NCI-H2227 (cell line): ENCODE data around the gene IPP.
A peak's percentile ranks its signal among the peaks of the same experiment; 100 is the strongest.
"Not testable (repeated sequence)": the region's sequence is repeated elsewhere in the genome, so short reads cannot be mapped to it uniquely, and the experiment has no call there.

Source experiments
- DNase-seq: peaks from one replicate; lab custom pipeline; 2025; ENCODE audit not compliant: unreplicated experiment; lab: John Stamatoyannopoulos, UW

IPP gene

DNA sequence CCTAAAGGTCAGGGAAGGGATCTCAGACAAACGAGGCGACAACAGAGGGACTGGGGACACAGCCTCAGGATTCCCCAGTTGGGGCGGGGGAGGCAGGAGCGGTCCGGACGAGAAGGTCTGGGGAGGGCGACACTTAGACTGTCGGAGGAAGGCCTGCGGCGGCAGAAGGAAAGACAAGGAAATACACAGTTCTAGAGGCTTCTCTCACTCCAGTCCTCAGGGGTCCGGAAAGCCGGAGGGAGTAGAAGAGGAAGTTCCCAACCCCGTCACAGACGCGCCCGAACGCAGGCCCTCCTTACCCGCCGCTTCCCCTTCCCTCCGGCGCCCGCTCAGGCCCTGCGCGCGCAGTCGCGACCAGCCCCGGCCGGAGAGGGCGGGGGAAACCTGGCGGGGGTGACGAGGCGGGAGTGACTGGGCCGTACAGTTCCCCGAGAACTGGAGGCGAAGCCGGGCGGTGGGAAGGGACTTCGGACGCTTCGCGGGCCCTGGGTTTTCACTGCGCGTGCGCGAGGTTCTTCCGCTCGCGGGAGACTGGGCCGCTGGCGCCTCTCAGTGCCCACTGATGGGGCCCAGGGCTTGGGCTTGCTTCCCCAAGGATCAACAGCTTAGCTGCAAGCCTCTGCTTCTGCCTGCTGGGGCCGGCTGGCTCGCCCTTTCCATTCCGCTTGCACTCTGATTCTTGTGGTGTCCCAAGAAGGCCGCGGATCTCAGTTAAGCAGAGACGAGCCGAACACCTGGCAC is at the start of gene IPP:
IPP (minus strand) TSS at position 356 of the 741 bp plus-strand sequence. CDS start 4,242 bp downstream, outside the sequence.
- DNase-seq, result peak; percentile 99

DNA sequence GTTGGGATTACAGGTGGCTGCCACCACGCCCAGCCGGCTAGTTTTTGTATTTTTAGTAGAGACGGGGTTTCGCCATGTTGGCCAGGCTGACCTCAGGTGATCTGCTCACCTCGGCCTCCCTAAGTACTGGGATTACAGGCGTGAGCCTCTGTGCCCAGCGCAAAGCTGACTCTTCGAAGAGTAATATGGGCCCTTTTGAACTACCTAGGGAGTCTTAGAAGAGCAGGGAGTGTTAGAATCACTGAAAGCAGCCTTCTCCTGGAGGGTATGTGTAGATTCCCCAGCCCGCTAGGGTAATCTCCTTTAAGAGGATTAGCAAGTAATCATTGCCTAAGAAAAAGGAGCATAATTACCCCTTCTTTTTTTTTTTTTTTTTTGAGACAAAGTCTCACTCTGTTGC is 46.5 kb upstream of the IPP start:
- DNase-seq, result no peak

DNA sequence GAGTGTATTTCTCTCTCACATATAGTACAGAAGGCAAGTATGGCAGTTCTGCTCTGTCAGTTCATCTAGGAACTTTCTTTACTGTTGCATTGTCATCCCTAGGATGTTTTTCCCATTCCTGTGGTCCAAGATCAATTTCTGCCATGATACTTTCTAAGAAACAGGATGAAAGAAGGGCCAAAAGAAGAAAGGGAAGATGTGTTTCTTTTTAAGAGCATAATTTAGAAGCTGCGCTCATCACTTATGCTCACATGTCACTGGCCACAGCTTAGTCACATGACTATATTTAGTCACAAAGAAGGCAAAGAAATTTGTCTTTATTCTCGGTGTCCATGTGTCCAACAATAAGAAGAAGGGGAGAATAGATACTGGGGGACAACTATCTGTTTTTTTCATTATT is 45.9 kb upstream of the IPP start:
- DNase-seq, result no peak

DNA sequence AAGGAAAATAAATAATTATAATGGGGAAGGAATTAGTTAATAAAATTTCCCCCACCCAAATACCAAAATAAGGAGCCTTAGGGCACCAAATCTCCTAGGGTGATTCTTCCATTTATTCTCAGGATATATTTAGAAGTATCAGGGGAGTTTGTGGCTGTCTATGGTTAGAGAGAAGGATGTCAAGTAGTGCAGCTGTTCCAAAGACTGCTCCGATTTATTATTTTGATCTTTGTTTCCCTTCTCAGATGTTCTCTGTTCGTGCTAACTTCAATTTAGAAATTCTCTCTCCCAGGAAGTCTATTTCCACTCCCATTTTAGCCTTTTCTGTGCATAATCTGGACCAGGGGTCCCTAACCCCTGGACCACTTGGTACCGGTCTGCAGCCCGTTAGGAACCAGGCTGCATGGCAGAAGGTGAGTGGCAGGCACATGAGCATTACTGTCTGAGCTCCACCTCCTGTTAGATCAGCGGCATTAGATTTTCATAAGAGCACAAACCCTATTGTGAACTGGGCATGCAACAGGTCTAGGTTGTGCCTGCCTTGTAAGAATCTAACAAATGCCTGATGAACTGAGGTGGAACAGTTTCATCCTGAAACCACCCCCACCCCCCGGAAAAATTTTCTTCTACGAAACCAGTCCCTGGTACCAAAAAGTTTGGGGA is 43.6 kb upstream of the IPP start:
- peak; percentile 5 for DNase-seq

DNA sequence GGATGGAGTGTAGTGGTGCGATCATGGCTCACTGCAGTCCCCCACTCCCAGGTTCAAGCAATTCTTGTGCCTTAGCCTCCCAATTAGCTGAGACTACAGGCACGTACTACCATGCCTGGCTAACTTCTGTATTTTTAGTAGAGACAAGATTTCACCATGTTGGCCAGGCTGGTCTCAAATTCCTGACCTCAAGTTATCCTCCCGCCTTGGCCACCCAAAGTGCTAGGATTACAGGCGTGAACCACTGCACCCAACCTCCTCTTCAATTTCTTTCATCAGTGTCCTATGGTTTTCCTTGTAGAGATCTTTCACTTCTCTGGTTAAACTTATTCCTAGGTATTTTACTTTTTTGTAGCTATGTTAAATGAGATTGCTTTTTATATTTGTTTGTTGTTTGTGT is 42.3 kb upstream of the IPP start:
- no peak for DNase-seq

DNA sequence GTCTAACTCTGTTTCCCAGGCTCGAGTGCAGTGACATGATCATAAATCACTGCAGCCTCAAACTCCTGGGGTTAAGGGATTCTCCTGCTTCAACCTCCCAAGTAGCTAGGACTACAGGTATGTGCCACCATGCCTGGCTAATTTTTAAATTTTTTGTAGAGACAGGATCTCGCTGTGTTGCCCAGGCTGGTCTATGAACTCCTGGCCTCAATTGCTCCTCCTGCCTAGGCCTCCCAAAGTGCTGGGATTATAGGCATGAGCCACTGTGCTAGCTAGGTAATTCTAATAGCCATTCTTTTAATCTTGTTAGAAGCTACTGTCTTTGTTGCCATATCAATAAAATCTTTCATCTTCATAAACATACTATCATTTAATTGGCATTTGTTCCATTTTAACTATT is 39.1 kb upstream of the IPP start:
- no peak for DNase-seq

DNA sequence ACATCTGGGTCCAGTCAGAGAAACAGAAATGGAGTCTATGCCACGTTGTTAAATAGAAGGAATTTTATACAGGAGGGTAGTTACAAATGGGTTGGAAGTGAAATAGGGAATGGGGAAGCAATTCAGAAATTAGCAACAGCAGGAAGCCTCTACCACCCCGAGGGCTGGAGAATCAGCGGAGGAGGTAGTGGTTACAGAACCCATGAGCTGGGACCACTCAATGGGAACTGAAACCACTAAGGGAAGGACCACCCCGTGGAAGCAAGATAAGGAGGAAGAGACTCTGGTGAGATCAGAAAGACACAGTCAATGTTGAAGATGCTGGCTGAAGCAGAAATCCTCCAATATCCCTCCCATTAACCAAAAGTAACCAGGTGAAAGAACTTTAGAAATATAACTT is 37.5 kb upstream of the IPP start:
- no peak for DNase-seq

DNA sequence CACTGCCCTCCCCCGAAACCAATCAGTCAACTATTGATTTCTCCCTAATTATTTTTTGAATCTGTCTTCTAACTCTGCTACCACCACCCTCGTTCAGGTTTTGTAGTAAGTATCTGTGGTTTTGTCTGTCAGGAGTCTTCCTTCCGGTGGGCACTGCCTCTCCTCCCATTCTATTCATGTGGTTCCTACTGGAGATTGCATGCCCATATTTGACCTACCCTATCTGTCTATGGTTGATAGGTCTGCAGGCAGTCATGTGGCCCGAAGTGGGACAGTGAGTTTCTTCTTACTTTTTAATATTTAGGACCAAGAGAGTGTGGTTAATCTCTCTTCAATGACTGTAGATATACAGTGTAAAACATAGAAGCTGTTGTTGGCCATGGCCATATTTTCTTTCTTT is 35.1 kb upstream of the IPP start:
- no peak for DNase-seq

DNA sequence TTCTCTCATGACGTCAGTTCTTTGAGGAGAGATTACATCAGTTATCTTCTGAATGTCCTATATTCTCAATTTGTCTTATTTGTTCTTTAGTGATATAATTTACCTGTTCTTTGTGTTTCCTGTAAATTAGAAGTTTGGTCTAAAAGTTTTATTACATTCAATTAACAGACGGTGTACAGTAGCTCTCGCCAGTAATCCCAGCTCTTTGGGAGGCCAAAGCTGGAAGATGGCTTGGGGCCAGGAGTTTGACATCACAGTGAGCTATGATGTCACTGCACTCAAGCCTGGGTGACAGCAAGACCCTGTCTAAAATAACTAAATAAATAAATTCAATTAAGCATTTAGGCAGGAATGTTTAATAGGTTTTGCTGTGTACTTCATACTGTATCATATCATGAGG is 25.3 kb upstream of the IPP start:
- no peak for DNase-seq

DNA sequence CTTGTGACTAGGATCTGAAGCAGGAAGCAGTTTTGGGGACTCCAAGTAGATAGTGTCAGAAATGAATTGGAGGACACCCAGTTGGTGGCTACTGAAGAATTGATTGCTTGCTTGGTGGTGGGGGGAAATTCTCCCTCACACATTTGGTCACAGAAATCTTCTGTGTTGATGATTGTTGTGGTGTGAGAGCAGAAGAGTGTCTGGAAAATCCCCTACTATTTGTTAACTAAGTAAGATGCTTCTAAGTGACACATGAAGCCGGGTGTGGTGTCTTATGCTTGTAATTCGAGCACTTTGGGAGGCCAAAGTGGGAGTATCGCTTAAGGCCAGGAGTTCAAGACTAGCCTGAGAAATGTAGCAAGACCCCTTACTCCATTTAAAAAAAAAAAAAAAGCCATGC is 22.5 kb upstream of the IPP start:
- no peak for DNase-seq

DNA sequence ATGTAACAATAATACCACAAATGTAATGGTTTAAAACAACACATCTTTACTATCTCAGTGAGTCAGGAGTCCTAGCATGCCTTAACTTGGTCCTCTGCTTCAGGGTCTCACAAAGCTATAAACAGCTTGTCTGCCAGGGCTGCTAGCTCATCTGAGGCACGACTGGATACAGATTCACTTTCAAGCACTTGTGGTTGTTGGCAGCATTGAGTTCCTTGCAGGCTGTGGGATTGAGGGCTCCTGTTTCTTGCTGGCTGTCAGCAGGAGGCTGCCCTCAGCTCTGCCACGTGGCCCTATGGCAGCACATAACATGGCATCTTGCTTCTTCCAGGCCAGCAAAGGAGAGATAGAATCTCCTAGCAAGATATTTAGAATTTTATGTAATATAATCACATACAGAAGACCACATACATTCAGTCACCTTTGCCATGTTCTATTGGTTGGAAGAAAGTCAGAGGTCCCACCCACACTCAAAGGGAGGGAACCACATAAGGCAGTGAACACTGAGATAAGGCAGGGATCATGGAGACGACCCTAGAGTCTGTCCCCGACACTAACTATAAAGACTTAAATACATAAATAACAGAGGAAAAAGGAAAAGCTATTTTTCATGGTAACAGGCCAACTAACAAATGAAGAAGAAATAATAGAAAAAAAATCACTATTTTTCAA is 18.9 kb upstream of the IPP start:
- peak; percentile 15 for DNase-seq

DNA sequence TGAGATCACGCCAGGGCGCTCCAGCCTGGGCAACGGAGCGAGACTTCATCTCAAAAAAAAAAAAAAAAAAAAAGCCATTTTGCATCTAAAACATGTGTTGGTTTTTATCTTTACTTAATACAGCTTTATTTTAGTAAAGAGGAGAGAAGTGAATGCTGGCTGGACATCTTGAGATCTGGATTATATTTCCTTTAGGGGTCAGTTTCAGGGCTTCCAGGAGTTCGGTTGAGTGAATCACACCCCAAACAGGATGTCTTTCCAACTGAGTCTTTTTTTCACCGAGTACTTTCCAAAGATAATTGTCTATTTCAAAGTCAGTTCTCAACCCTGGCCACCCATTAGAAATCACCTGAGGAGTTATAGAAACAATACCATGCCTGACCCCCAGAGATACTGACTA is 16.6 kb upstream of the IPP start:
- DNase-seq, result no peak

DNA sequence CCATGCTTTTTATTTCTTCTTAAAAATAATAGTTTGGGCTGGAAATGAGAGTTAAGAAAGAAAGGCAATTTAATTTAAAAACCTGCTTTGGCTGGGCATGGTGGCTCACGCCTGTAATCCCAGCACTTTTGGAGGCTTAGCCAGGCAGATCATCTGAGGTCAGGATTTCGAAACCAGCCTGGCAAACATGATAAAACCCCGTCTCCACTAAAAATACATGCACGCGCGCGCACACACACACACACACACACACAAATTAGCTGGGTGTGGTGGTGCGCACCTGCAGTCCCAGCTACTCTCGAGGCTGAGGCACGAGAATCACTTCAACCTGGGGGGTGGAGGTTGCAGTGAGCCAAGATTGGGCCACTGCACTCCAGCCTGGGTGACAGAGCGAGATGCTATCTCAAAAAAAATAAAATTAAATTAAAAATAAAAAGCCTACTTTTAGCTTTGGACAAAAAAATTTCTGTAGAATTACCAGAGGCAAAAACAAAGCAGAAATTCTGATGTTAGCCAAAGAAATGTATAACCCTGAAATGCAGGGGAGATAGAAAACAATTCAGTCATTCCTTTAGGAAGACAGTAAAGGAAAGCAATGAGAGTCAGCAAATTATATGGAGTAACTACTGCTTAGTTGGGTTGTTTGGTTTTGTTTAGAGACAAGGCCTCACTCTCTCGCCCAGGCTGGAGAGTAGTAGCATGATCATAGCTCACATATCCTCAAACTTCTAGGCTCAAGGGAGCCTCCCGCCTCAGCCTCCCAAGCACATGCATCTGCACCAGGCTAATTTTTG is 15.7 kb upstream of the IPP start:
- DNase-seq, result no peak

DNA sequence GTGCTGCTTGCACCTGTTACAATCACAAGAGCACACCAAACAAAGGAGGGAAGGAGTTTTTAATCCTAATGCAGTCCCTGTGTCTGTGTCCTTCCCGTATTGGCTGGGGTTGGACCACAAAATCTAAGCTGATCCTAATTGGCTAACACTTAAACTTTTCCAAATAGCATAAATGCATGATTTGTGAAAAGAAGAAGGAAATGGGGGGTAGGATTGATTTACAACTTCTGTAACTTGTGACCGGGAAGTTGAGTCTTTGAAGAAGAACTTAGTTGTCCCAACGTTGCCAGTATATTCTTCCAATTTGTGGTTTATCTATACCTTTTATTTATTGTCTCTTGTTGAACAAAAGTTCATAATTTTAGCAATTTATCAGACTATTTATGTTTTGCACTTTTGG is 11.8 kb upstream of the IPP start:
- no peak for DNase-seq

DNA sequence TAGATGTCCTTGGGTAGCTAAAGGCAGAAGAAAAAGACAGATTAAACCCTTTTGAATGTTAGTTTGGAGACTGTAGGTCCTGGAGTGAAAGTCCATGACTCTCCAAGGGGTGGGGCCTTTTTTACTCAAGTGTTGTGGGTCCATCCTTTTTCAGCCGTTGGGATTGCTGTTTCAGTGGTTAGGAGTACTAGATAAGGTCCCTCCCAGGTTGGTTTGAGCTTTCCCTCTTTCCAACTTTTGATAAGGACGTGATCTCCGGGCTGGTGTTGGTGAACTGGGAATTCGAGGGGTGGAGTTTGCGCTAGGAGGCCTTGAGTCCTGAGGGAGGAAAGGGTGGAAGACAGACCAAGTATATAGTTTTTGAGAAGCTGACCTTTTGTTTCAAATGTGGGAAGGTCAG is 5.2 kb upstream of the IPP start:
- no peak for DNase-seq

DNA sequence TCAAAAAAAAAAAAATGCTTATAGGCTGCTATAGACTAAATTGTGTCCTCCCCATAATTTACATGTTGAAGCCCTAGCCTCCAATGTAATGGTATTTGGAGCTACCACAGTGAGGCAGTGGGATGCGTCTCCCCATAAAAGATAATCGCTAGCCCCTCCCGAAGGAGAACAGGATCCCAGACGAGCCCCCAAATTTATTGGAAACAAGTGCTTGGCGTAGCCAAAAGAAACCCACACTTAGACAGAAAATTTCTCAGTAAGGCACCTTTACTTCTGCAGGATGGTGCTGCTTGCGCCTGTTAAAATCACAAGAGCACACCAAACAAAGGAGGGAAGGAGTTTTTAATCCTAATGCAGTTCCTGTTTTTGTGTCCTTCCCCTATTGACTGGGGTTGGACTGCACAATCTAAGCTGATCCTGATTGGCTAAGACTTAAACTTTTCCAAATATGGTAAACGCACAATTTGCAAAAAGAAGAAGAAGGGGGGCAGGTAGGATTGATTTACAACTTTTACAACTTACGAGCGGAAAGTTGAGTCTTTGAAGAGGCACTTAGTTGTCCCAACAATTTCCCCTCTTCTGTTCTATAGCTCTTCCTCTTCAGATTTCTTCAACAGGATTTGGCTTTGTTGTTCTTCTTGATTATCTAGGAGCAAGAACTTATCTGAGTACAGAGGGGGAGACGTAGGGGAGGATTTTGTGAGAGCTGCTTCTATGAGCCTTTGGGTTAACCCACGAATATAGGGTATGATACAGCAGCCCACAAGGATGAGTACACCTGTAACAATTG is 3.0 kb upstream of the IPP start:
- no peak for DNase-seq

DNA sequence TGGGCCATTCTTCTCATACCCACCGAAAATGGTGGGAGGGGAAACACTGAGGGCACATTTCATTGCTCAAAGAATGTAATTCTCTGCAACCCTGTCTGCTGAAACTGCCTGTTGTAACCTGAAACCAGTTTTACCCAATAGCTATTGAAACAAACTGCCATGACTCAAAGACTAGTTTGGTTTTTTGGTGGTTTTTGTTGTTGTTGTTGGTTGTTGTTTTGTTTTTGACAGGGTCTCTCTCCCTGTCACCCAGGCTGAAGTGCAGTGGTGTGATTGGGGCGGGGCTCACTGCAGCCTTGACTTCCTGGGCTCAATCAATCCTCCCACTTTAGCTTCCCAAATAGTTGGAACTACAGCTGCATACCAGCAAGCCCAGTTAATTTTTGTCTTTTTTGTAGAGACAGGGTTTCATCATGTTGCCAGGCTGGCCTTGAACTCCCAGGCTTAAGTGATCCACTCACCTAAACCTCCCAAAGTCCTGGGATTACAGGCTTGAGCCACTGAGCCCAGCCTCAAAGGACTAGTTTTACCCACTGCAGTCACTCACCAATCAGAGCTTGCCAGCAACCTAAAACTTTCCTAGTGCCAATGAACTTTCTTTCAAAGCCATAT is 2.1 kb upstream of the IPP start:
- DNase-seq, result no peak

DNA sequence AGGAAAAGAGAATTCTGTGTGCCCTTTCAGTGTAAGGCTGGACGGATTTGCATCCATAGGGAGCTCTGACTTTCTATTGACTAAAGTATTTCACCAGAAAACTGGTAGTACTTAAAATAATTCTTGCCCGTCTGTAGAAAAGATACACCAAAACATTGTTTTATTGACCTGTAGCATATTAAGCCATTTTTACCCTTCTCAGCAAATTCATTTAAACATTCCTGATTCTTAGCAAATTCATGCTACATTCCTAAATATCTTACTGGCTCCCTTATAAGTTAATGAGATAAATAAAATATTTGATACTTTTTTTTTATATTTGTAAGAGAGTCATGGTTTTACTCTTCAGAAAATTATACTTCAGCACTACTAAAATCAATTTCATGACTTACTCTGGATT is 1.6 kb upstream of the IPP start:
- no peak for DNase-seq

DNA sequence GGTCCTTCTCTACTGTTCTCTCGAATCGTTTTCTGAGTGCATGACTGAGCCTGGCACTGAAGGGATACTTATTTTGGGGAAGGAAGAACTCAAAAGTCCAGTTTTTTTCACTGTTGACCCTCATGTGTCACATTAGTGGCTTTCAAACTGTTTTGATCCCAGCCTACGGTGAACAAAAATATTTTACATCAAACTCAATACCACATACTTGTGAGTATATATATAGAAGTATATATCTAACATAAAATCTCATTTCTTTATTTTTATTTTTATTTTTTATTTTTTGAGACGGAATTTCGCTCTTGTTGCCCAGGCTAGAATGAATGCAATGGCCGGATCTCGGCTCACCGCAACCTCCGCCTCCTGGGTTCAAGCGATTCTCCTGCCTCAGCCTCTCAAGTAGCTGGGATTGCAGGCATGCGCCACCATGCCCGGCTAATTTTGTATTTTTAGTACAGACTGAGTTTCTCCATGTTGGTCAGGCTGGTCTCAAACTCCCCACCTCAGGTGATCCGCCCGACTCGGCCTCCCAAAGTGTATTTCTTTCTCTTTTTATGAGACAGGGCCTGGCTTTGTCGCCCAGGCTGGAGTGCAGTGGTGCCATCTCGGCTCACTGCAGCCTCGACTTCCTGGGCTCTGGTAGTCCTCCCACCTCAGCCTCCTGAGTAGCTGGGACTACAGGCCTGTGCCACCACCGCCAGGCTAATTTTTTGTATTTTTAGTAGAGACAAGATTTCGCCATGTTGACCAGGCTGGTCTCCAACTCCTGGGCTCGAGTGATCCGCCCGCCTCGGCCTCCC is 786 bp upstream of the IPP start:
- not testable (repeated sequence) for DNase-seq

DNA sequence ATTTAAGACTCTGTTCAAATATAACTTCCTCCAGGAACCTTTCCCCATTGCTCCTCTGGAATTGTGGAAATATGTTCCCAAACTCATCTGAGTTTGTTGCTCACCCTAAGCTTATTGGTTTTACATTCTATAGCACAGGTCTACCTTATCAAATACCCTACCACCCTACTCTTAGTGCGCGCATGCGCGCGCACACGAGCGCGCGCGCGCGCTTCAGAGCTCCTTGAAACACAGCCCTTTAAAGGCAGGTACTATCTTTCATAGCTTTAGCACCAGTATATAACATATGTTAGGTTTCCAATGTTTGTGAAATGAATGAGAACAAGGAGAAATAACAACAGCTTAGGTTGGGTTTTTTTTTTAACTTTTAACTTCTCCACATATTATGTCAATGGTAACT is 3.5 kb downstream of the IPP start:
- DNase-seq, result no peak
